WERI-Rb-1 (cell line): Measurements from ENCODE around the gene DPY19L1.
A peak's percentile ranks its signal among the peaks of the same experiment; 100 is the strongest.
"Not testable (repeated sequence)": the region's sequence is repeated elsewhere in the genome, so short reads cannot be mapped to it uniquely, and the experiment has no call there.

Source experiments
- DNase-seq: peaks from one replicate; pipeline ENCODE4 v3.0.0-alpha.2; 2020
- H3K27ac ChIP-seq: fragments of 250-450 bp; sonication (Bioruptor Pico); 2 replicates; pipeline ENCODE4 v1.5.1; 2020; ENCODE audit warnings: mild to moderate bottlenecking, moderate library complexity
- H3K27me3 ChIP-seq: fragments of 250-450 bp; sonication (Bioruptor Pico); 2 replicates; pipeline ENCODE4 v1.5.1; 2021; ENCODE audit warnings: mild to moderate bottlenecking, low read depth, moderate library complexity; ENCODE audit not compliant: insufficient read depth, severe bottlenecking
- H3K36me3 ChIP-seq: fragments of 250-450 bp; sonication (Bioruptor Pico); 2 replicates; pipeline ENCODE4 v1.5.1; 2020; ENCODE audit warnings: mild to moderate bottlenecking, moderate library complexity
- H3K4me3 ChIP-seq: 2 replicates; pipeline ENCODE4 v1.5.1; 2011; ENCODE audit warnings: low read depth, mild to moderate bottlenecking, control low read depth, low read length
- H3K9me3 ChIP-seq: fragments of 250-450 bp; sonication (Bioruptor Pico); 2 replicates; pipeline ENCODE4 v1.5.1; 2021; ENCODE audit warnings: mild to moderate bottlenecking, moderate library complexity; ENCODE audit not compliant: severe bottlenecking
- TF ChIP-seq, protein P1 (sequence below): IDR thresholded peaks from 2 replicates; pipeline ENCODE4 v1.5.1; 2011; ENCODE audit warnings: low read depth, mild to moderate bottlenecking, control low read depth, inconsistent platforms, low read length

DPY19L1 gene

DNA sequence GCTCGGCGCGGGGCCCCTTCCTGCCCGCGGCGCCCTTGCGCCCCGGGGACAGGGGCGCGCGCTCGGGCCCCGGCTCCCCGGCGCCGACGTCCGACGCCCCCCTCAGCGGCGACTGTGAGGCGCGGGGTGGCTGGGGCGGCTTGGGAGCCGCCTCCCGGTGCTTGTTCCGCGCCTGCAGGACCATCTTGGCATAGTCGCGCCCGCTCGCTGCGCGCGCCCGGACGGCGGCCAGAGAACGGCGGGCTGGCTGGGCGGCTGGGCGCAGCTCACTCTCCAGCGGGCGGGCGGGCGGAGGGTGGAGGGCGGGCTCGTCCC is at the start of gene DPY19L1:
DPY19L1 (minus strand) TSS at position 275 of the 315 bp plus-strand sequence; CDS start at position 184, 91 bp downstream.
- no peaks in the 10 kb centered on the region for H3K36me3 ChIP-seq
- H3K27ac ChIP-seq, result peak within 1 kb of the TSS; percentile 94
- TF ChIP-seq, protein P1, sequence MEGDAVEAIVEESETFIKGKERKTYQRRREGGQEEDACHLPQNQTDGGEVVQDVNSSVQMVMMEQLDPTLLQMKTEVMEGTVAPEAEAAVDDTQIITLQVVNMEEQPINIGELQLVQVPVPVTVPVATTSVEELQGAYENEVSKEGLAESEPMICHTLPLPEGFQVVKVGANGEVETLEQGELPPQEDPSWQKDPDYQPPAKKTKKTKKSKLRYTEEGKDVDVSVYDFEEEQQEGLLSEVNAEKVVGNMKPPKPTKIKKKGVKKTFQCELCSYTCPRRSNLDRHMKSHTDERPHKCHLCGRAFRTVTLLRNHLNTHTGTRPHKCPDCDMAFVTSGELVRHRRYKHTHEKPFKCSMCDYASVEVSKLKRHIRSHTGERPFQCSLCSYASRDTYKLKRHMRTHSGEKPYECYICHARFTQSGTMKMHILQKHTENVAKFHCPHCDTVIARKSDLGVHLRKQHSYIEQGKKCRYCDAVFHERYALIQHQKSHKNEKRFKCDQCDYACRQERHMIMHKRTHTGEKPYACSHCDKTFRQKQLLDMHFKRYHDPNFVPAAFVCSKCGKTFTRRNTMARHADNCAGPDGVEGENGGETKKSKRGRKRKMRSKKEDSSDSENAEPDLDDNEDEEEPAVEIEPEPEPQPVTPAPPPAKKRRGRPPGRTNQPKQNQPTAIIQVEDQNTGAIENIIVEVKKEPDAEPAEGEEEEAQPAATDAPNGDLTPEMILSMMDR, result no peak
- H3K4me3 ChIP-seq, result peak within 1 kb of the TSS; percentile 94
- H3K27me3 ChIP-seq, result no peaks in the 10 kb centered on the region
- H3K9me3 ChIP-seq, result no peaks in the 10 kb centered on the region
- no peak for DNase-seq

DNA sequence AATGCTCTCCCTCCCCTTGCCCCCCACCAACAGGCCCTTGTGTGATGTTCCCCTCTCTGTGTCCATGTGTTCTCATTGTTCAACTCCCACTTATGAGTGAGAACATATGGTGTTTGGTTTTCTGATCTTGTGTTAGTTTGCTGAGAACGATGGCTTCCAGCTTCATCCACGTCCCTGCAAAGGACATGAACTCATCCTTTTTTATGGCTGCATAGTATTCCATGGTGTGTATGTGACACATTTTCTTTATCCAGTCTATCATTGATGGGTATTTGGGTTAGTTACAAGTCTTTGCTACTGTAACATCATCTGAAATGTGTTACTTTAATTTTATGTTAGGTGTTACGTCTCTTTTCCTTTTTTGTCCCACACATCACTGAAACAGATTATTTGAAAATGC is 42.2 kb upstream of the DPY19L1 start:
- H3K4me3 ChIP-seq, DNase-seq, H3K27ac ChIP-seq, H3K9me3 ChIP-seq, H3K27me3 ChIP-seq, H3K36me3 ChIP-seq: not testable (repeated sequence)

DNA sequence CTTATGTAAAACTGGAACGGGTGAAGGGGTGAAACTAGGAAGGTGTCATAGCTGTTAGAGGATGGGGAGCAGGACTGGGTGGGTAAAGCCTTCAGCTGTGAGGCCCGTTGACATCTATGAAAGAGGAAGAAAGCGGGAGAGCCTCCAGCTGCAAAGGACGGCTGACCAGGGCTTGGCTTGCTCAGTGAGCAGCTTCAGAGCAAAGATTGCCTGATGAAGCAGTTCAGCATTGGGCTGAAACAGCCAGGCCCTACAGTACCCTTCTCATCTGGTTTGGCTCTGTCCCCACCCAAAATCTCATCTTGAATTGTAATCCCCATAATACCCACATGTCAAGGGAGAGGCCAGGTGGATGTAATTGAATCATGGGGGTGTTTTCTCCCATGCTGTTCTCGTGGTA is 36.7 kb upstream of the DPY19L1 start:
- DNase-seq, H3K27me3 ChIP-seq, H3K36me3 ChIP-seq, H3K27ac ChIP-seq, H3K4me3 ChIP-seq, H3K9me3 ChIP-seq: not testable (repeated sequence)

GRCh38 chr7:35072950-35073827 is 35.9 kb upstream of the DPY19L1 start:
- not testable (repeated sequence) for H3K9me3 ChIP-seq, H3K4me3 ChIP-seq, H3K36me3 ChIP-seq, H3K27me3 ChIP-seq, H3K27ac ChIP-seq
- DNase-seq, result peak; percentile 20

GRCh38 chr7:35069084-35069483 is 31.8 kb upstream of the DPY19L1 start:
- H3K4me3 ChIP-seq, result not testable (repeated sequence)

DNA sequence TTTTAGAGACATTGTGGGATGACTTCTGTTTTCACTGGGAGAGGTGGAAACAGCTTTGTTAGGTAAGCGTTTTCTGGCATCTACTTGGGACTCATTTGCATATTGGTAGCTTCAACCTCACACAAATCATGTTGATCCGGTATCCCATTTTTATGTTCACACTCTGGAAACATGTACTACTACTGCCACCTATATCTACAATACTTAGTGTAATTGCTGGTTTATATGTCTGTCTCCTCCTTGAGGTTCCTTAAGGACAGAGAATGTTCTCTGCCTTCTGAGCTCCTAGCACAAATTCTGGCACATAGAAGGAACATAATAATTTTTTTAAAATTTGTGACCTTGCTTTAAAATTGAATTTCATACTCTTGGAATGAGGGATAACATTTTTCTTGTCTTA is 28.1 kb upstream of the DPY19L1 start:
- H3K36me3 ChIP-seq, H3K4me3 ChIP-seq, H3K27ac ChIP-seq, H3K27me3 ChIP-seq, H3K9me3 ChIP-seq, DNase-seq: not testable (repeated sequence)

More at GRCh38 chr7:35069084-35069483, 31.8 kb upstream of the DPY19L1 start:
- DNase-seq, H3K36me3 ChIP-seq, H3K27ac ChIP-seq, H3K27me3 ChIP-seq, H3K9me3 ChIP-seq: not testable (repeated sequence)

DNA sequence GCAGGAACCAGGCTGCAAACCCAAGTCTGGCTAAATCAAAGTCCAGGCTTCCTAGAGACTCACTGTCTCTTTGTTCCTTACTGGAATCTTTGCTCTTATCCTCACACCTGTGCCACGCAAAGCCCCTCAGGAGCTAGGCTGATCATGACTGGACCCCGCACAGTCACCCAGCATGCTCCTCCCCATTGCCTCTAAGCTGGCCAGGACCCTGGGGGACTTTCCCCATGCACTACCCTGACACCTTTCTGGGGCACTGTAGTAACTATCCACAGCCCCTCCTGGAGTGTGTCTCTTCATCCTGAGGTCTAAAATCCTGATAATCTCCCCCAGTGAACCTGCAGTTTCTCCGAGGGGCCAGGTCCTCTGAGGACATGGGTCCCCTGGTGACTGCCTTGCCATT is 21.3 kb upstream of the DPY19L1 start:
- not testable (repeated sequence) for DNase-seq

DNA sequence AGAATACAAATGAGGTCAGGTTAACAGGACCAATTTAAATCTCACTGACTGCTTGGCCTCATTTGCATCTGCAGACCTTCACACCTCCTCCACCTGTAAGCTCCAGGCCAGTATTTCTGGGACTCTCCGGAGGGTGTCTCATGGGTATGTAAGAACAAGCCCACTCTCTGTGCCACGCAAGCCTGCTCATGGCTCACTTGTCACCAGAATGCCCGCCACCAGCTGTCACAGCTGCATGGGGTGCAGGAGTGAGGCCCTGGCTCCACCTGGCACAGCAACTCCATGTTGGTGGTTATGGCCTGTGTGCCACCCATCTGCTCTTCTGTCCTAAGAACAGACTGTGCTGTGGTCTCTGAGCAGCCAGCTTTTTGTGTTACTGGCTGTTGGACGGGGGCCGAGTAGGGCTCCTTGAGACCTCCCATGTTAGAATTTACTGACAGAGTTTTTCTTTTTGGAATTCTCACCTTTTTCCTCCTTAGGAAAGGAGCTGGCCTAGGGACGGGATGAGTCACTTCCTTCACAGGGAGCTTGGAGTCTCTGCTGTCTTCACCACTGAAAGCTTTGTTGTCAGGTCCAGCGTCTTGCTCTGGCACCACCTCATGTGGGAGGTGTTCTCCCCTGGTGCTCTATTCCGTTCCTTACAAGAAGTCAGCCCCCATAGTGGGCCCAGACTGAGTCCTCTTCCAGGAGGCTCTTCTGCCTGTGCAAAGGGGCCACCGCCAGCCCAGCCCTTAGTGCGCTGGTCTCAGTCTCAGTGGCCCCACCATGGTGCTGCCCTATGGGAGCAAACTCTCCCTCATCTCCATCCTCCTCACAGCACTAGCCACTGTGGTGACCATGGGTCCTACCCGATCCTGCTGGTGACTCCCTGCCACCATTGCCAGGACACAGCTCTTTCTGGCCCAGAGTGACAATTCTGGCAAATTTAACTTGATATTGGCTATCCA is 20.5 kb upstream of the DPY19L1 start:
- H3K27me3 ChIP-seq, H3K36me3 ChIP-seq, DNase-seq, H3K27ac ChIP-seq, H3K4me3 ChIP-seq, H3K9me3 ChIP-seq: not testable (repeated sequence)

More for the DNA sequence above, 21.3 kb upstream of the DPY19L1 start:
- H3K9me3 ChIP-seq, H3K36me3 ChIP-seq, H3K27me3 ChIP-seq, H3K4me3 ChIP-seq, H3K27ac ChIP-seq: not testable (repeated sequence)

- not testable (repeated sequence) for H3K4me3 ChIP-seq, H3K27me3 ChIP-seq, H3K27ac ChIP-seq, H3K36me3 ChIP-seq, DNase-seq, H3K9me3 ChIP-seq
- TF ChIP-seq, protein P1, result peak; percentile 28; the same call in 1 of the 2 replicates
Observed at GRCh38 chr7:35055733-35056132, 18.4 kb upstream of the DPY19L1 start.

- DNase-seq, H3K9me3 ChIP-seq, H3K4me3 ChIP-seq, H3K27me3 ChIP-seq, H3K36me3 ChIP-seq, H3K27ac ChIP-seq: not testable (repeated sequence)
Observed at GRCh38 chr7:35053488-35054175, 16.3 kb upstream of the DPY19L1 start.

GRCh38 chr7:35048390-35048789 is 11.1 kb upstream of the DPY19L1 start:
- not testable (repeated sequence) for H3K27ac ChIP-seq, H3K4me3 ChIP-seq, DNase-seq, H3K27me3 ChIP-seq, H3K36me3 ChIP-seq, H3K9me3 ChIP-seq

GRCh38 chr7:35047912-35048305 is 10.6 kb upstream of the DPY19L1 start:
- H3K36me3 ChIP-seq, DNase-seq, H3K27ac ChIP-seq, H3K27me3 ChIP-seq, H3K9me3 ChIP-seq, H3K4me3 ChIP-seq: not testable (repeated sequence)
